ENCODE measurements around the gene SLC13A4. TPM values are rescaled to one million over a fixed set of nuclear protein-coding genes. Genes with fewer than 3 reads are reported as not detected.
"Not testable (repeated sequence)": the region's sequence is repeated elsewhere in the genome, so short reads cannot be mapped to it uniquely, and the experiment has no call there.

SLC13A4 gene
- polyA plus RNA-seq (ENCODE audit: insufficient read length in 3 of 3): 1 to 10 TPM; 1.2 to 1.7 (median 1.4) TPM

- no peak for DNase-seq (ENCODE audit: low read depth in 3 of 3, low spot score in 2 of 3)
These were observed at the start of gene SLC13A4 for GRCh38 chr7:135728136-135728669. SLC13A4 (minus strand) TSS chr7:135728186; CDS start chr7:135727496, 690 bp downstream.

- DNase-seq (ENCODE audit: low read depth in 3 of 3, low spot score in 2 of 3): not testable (repeated sequence)
These were observed 47.9 kb upstream of the SLC13A4 start for GRCh38 chr7:135775915-135776314.

- no peak for DNase-seq (ENCODE audit: low read depth in 3 of 3, low spot score in 2 of 3)
These were observed 47.2 kb upstream of the SLC13A4 start for GRCh38 chr7:135775230-135775629.

GRCh38 chr7:135774284-135774683, 46.3 kb upstream of the SLC13A4 start:
- no peak for DNase-seq (ENCODE audit: low read depth in 3 of 3, low spot score in 2 of 3)

GRCh38 chr7:135773464-135773863, 45.5 kb upstream of the SLC13A4 start:
- DNase-seq (ENCODE audit: low read depth in 3 of 3, low spot score in 2 of 3): no peak

GRCh38 chr7:135772639-135773222, 44.7 kb upstream of the SLC13A4 start:
- DNase-seq (ENCODE audit: low read depth in 3 of 3, low spot score in 2 of 3): no peak

- no peak for DNase-seq (ENCODE audit: low read depth in 3 of 3, low spot score in 2 of 3)
These were observed 44.1 kb upstream of the SLC13A4 start for GRCh38 chr7:135771961-135772638.

GRCh38 chr7:135771051-135771450, 43.1 kb upstream of the SLC13A4 start:
- DNase-seq (ENCODE audit: low read depth in 3 of 3, low spot score in 2 of 3): no peak

GRCh38 chr7:135770139-135770710, 42.2 kb upstream of the SLC13A4 start:
- DNase-seq (ENCODE audit: low read depth in 3 of 3, low spot score in 2 of 3): no peak

- no peak for DNase-seq (ENCODE audit: low read depth in 3 of 3, low spot score in 2 of 3)
These were observed 41.2 kb upstream of the SLC13A4 start for GRCh38 chr7:135769005-135769802.

- DNase-seq (ENCODE audit: low read depth in 3 of 3, low spot score in 2 of 3): no peak
These were observed 40.5 kb upstream of the SLC13A4 start for GRCh38 chr7:135768467-135768866.

- DNase-seq (ENCODE audit: low read depth in 3 of 3, low spot score in 2 of 3): no peak
These were observed 40.1 kb upstream of the SLC13A4 start for GRCh38 chr7:135768064-135768463.

GRCh38 chr7:135763261-135763660, 35.3 kb upstream of the SLC13A4 start:
- no peak for DNase-seq (ENCODE audit: low read depth in 3 of 3, low spot score in 2 of 3)

- no peak for DNase-seq (ENCODE audit: low read depth in 3 of 3, low spot score in 2 of 3)
These were observed 33.9 kb upstream of the SLC13A4 start for GRCh38 chr7:135761751-135762488.

GRCh38 chr7:135759532-135759931, 31.5 kb upstream of the SLC13A4 start:
- DNase-seq (ENCODE audit: low read depth in 3 of 3, low spot score in 2 of 3): no peak

- no peak for DNase-seq (ENCODE audit: low read depth in 3 of 3, low spot score in 2 of 3)
These were observed 30.5 kb upstream of the SLC13A4 start for GRCh38 chr7:135758531-135758932.

- no peak for DNase-seq (ENCODE audit: low read depth in 3 of 3, low spot score in 2 of 3)
These were observed 29.9 kb upstream of the SLC13A4 start for GRCh38 chr7:135757719-135758411.

- DNase-seq (ENCODE audit: low read depth in 3 of 3, low spot score in 2 of 3): no peak
These were observed 28.2 kb upstream of the SLC13A4 start for GRCh38 chr7:135756191-135756590.

GRCh38 chr7:135755351-135755753, 27.4 kb upstream of the SLC13A4 start:
- no peak for DNase-seq (ENCODE audit: low read depth in 3 of 3, low spot score in 2 of 3)
